HL-60 (cell line): ENCODE data around the gene BCL2L15.

Experiments
- CTCF ChIP-seq: IDR thresholded peaks from one replicate; pipeline ENCODE4 v1.5.1; 2011; ENCODE audit warnings: low read length, control low read depth, inconsistent platforms; ENCODE audit not compliant: insufficient read depth
- POLR2AphosphoS5 ChIP-seq: IDR thresholded peaks from 2 replicates; pipeline ENCODE4 v1.6.1; 2012; ENCODE audit warnings: low read depth

DNA sequence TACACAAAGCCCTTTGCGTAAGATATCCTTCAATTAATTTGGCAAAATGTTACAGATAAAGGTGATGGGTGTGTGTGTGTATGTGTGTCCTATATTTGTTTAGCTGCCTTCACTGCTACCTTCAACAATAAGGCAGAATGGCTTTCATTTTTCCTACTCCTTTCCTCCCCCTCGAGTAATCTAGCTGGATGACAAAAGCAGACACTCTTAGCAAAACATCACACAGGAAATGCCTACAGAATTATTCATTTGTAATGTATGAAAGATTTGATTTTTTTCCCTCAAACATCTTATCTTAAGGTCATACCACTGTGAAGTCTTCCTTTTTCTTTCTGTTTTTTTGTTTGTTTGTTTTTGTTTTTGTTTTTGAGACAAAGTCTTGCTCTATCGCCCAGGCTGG is 26.5 kb downstream of the BCL2L15 start:
- TF ChIP-seq POLR2AphosphoS5, result no peak
- no peak for TF ChIP-seq CTCF
